GM23338 (cell line): ENCODE results near the gene NDST4.

Experiments used
- CREB1 ChIP-seq: fragments of 250-450 bp; sonication (Bioruptor Pico); IDR thresholded peaks from 2 replicates; pipeline ENCODE4 v1.5.0; 2020; ENCODE audit warnings: low read depth, mild to moderate bottlenecking, moderate library complexity
- EZH2 ChIP-seq: fragments of 200-600 bp; sonication (generic); IDR thresholded peaks from one replicate; pipeline ENCODE4 v1.8.0; 2017; ENCODE audit warnings: antibody characterized with exemption, mild to moderate bottlenecking, low read depth; ENCODE audit not compliant: unreplicated experiment
- EZH2phosphoT487 ChIP-seq: fragments of 200-600 bp; sonication (generic); IDR thresholded peaks from one replicate; pipeline ENCODE4 v1.8.1; 2018; ENCODE audit warnings: antibody characterized with exemption; ENCODE audit not compliant: unreplicated experiment
- TF ChIP-seq, protein P1 (sequence below), 2 experiments: fragments of 200-600 bp in 1 of 2; sonication (generic) in 1 of 2; conservative IDR thresholded peaks; 2 replicates each; pipeline versions ENCODE4 v1.5.1 to v1.6.1; 2016 to 2017; ENCODE audit warnings: antibody characterized with exemption in 2 of 2, low read depth in 2 of 2, mild to moderate bottlenecking in 2 of 2, moderate library complexity in 1 of 2

DNA sequence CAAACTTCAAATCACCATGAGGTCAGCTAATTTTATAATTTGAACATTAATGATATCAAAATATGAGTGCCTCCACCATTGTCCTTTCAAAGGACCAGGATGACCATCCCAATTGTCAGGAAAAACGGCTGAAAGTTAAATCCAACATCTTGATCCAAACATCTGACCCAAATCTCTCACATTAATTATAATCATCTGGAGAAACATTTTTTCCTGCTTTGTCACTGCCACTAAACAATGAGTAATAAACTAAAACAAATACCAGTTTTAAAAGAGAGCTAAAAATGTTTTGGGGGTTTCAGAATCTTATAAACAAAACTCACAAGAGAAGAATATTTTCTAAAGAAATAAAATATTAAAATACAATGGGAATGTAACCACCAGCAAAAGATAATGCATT, 45.7 kb upstream of the NDST4 start:
- TF ChIP-seq, protein P1, sequence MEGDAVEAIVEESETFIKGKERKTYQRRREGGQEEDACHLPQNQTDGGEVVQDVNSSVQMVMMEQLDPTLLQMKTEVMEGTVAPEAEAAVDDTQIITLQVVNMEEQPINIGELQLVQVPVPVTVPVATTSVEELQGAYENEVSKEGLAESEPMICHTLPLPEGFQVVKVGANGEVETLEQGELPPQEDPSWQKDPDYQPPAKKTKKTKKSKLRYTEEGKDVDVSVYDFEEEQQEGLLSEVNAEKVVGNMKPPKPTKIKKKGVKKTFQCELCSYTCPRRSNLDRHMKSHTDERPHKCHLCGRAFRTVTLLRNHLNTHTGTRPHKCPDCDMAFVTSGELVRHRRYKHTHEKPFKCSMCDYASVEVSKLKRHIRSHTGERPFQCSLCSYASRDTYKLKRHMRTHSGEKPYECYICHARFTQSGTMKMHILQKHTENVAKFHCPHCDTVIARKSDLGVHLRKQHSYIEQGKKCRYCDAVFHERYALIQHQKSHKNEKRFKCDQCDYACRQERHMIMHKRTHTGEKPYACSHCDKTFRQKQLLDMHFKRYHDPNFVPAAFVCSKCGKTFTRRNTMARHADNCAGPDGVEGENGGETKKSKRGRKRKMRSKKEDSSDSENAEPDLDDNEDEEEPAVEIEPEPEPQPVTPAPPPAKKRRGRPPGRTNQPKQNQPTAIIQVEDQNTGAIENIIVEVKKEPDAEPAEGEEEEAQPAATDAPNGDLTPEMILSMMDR (conservative IDR thresholded peaks at IDR 0.05; ENCODE audit: low read depth in 2 of 2) = no peak
- TF ChIP-seq CREB1 (CRISPR knock-in tag) (no peak), EZH2 (no peak), EZH2phosphoT487 (no peak)
